ENCODE results near the gene HNRNPDL. TPM values are rescaled to one million over a fixed set of nuclear protein-coding genes. Genes with fewer than 3 reads are reported as not detected.

The HNRNPDL gene
- polyA plus RNA-seq, 4 donors: 96.6 to 335 (median 158) TPM

DNA sequence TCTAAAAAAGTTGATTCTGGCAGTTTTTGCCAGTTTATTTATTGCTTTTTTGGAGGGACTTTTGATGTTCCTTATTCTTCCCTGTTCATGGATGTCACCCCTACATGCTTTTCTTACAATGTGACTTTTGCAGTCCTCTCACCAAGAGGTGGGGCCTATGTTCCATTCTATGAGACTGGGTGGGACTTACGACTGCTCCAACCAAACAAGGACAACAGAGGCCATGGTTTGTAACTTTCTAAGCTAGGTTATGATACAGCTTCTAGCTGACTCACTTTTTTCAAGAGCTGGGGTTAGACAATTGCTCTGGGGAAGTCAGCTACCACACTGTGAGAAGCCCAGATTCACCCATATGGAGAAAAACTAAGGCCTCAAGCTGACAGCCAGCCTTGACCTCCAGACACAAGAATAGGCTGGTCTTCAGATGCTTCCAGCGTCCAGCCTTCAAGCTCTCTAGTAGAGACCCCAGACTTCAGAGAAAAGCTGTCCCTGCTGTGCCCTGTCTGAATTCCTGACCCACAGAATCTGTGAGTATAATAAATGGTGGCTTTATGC is 39.6 kb upstream of the HNRNPDL start:
- no peaks in the 10 kb centered on the region for H3K27me3 ChIP-seq (ENCODE audit: control insufficient read depth in 3 of 3, insufficient read depth in 3 of 3, low read length in 3 of 3)
- peak overlapping the region in 1 of 3 donors; percentile 72 for H3K27ac ChIP-seq (ENCODE audit: low read depth in 1 of 3, low read length in 2 of 3)
- peaks cover 0 to 9% of the 10 kb centered on the region in 2 donors for H3K9me3 ChIP-seq (ENCODE audit: control insufficient read depth in 2 of 2, insufficient read depth in 1 of 2, low read depth in 1 of 2, low read length in 1 of 2)
- H3K36me3 ChIP-seq (ENCODE audit: control insufficient read depth in 3 of 3, insufficient read depth in 2 of 3, low read depth in 1 of 3, low read length in 3 of 3): peaks cover 0 to 4% (median 0%) of the 10 kb centered on the region in 3 donors
- no peaks in the 10 kb centered on the region for H3K4me1 ChIP-seq (ENCODE audit: control insufficient read depth in 3 of 3, insufficient read depth in 2 of 3, low read depth in 1 of 3, low read length in 2 of 3)
- DNase-seq (peak; percentile 22 to 30), FAIRE-seq (no peak)
- H3K4me3 ChIP-seq (ENCODE audit: low read depth in 1 of 3, low read length in 3 of 3): no peak overlapping the region
- 57 to 68% (median 61%) methylated on average over 2 of the region's 2 CpGs for WGBS, 3 donors

DNA sequence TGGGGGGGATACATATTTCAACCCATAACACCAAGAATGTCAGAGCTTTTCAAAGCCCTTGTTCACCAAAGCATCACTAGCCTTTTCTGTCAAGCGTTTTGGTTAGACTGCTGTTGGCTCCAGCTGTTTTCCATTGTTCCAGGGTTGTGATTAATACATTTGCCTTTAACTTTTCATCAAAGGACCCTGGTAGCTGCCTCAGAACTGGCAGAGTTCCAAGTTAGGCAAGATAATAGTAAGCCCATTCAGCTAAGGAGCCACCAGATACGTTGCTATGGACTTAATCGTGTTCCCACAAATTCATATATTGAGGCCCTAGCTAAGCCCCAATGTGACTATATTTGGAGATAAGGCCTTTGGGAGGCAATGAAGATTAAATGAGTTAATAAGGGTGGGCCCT is 37.2 kb upstream of the HNRNPDL start:
- DNase-seq (peak in 1 of 2 donors; percentile 17), FAIRE-seq (no peak)
- Histone ChIP-seq H3K9me3 (ENCODE audit: control insufficient read depth in 2 of 2, insufficient read depth in 1 of 2, low read depth in 1 of 2, low read length in 1 of 2) (peaks cover 0 to 9% of the 10 kb centered on the region in 2 donors), H3K4me1 (ENCODE audit: control insufficient read depth in 3 of 3, insufficient read depth in 2 of 3, low read depth in 1 of 3, low read length in 2 of 3) (peaks cover 0 to 11% (median 0%) of the 10 kb centered on the region in 3 donors), H3K27ac (ENCODE audit: low read depth in 1 of 3, low read length in 2 of 3) (no peak overlapping the region), H3K27me3 (ENCODE audit: control insufficient read depth in 3 of 3, insufficient read depth in 3 of 3, low read length in 3 of 3) (no peaks in the 10 kb centered on the region), H3K36me3 (ENCODE audit: control insufficient read depth in 3 of 3, insufficient read depth in 2 of 3, low read depth in 1 of 3, low read length in 3 of 3) (peaks cover 0 to 7% (median 2%) of the 10 kb centered on the region in 3 donors), H3K4me3 (ENCODE audit: low read depth in 1 of 3, low read length in 3 of 3) (no peak overlapping the region)
- WGBS, 3 donors: 15 to 50% (median 40%) methylated on average over 3 of the region's 3 CpGs

DNA sequence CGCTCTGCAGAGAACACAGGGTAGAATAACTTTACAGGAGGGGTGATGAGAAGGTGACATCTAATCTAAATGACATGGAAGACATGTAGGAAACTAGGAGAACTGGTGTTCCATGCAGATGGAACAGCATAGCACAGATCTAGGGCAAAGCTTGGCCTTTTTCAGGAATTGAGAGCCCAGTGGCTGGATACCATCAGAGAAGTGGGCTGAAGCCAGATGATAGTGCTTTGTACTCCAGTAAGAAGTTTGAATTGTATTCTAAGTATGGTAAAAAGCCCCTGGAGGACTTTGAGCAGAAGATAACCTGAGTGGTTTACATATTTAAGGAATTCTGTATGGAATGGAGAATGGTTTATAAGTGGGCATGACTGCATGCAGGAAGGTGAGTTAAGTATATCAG is 33.0 kb upstream of the HNRNPDL start:
- H3K4me1 ChIP-seq (ENCODE audit: control insufficient read depth in 3 of 3, insufficient read depth in 2 of 3, low read depth in 1 of 3, low read length in 2 of 3): peaks cover 0 to 11% (median 0%) of the 10 kb centered on the region in 3 donors
- H3K27me3 ChIP-seq (ENCODE audit: control insufficient read depth in 3 of 3, insufficient read depth in 3 of 3, low read length in 3 of 3): no peaks in the 10 kb centered on the region
- 87 to 97% (median 92%) methylated on average over 1 of the region's 1 CpG for WGBS, 3 donors
- peaks cover 2 to 19% (median 2%) of the 10 kb centered on the region in 3 donors for H3K36me3 ChIP-seq (ENCODE audit: control insufficient read depth in 3 of 3, insufficient read depth in 2 of 3, low read depth in 1 of 3, low read length in 3 of 3)
- H3K27ac ChIP-seq (ENCODE audit: low read depth in 1 of 3, low read length in 2 of 3): no peak overlapping the region
- no peak for FAIRE-seq
- H3K4me3 ChIP-seq (ENCODE audit: low read depth in 1 of 3, low read length in 3 of 3): no peak overlapping the region
- peaks cover 0 to 5% of the 10 kb centered on the region in 2 donors for H3K9me3 ChIP-seq (ENCODE audit: control insufficient read depth in 2 of 2, insufficient read depth in 1 of 2, low read depth in 1 of 2, low read length in 1 of 2)
- DNase-seq: no peak

DNA sequence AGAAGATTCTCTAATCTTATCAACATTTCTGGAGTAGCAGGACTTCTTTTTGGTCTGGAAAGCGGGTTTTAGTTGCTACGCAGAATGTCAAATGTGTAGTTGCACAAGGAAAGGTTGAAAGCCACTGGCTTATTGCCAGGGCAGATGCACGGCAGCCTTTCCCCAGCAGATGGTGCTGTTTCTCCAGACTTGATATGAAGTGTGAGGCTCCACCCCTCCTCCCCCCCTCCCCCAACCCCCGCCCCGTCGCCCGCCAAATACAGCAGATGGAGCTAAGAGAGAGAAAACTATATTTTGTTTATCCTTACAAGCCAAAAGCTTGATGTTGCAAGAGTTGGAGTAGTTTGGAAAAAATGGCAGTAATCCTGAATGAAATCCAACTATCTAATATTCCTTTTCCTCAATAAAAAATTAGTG is 32.2 kb upstream of the HNRNPDL start:
- Histone ChIP-seq H3K27me3 (ENCODE audit: control insufficient read depth in 3 of 3, insufficient read depth in 3 of 3, low read length in 3 of 3) (no peaks in the 10 kb centered on the region), H3K4me1 (ENCODE audit: control insufficient read depth in 3 of 3, insufficient read depth in 2 of 3, low read depth in 1 of 3, low read length in 2 of 3) (peaks cover 0 to 11% (median 0%) of the 10 kb centered on the region in 3 donors), H3K36me3 (ENCODE audit: control insufficient read depth in 3 of 3, insufficient read depth in 2 of 3, low read depth in 1 of 3, low read length in 3 of 3) (peaks cover 2 to 25% (median 3%) of the 10 kb centered on the region in 3 donors), H3K4me3 (ENCODE audit: low read depth in 1 of 3, low read length in 3 of 3) (no peak overlapping the region), H3K9me3 (ENCODE audit: control insufficient read depth in 2 of 2, insufficient read depth in 1 of 2, low read depth in 1 of 2, low read length in 1 of 2) (no peaks in the 10 kb centered on the region), H3K27ac (ENCODE audit: low read depth in 1 of 3, low read length in 2 of 3) (no peak overlapping the region)
- WGBS, 3 donors: 8 to 12% (median 8%) methylated on average over 5 to 7 of the region's 7 CpGs
- DNase-seq: peak; percentile 82 to 86
- no peak for FAIRE-seq

DNA sequence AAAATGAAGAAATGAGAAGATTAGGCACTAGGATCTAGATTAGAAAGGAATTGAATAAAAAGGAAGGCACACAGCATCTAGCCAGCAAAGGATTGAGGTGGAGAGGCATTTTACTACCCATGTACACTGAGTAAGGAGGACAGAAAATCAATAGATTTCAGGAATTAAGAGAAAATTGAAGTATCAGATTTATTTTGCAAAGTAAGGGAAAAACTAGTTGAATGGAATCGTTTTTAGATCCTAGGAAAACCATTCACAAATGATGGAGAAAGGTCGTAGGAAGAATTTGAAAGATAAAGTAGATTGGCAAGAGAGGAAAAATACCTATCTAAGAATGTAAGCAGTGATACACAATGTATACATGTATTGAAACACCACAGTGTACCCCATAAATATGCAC is 31.4 kb upstream of the HNRNPDL start:
- DNase-seq (no peak), FAIRE-seq (no peak)
- H3K4me1 ChIP-seq (ENCODE audit: control insufficient read depth in 3 of 3, insufficient read depth in 2 of 3, low read depth in 1 of 3, low read length in 2 of 3): peaks cover 0 to 11% (median 0%) of the 10 kb centered on the region in 3 donors
- no peak overlapping the region for H3K4me3 ChIP-seq (ENCODE audit: low read depth in 1 of 3, low read length in 3 of 3)
- no peak overlapping the region for H3K27ac ChIP-seq (ENCODE audit: low read depth in 1 of 3, low read length in 2 of 3)
- H3K27me3 ChIP-seq (ENCODE audit: control insufficient read depth in 3 of 3, insufficient read depth in 3 of 3, low read length in 3 of 3): no peaks in the 10 kb centered on the region
- WGBS, 3 donors: 69 to 82% (median 79%) methylated on average over 2 of the region's 2 CpGs
- H3K9me3 ChIP-seq (ENCODE audit: control insufficient read depth in 2 of 2, insufficient read depth in 1 of 2, low read depth in 1 of 2, low read length in 1 of 2): no peaks in the 10 kb centered on the region
- H3K36me3 ChIP-seq (ENCODE audit: control insufficient read depth in 3 of 3, insufficient read depth in 2 of 3, low read depth in 1 of 3, low read length in 3 of 3): peaks cover 6 to 30% (median 8%) of the 10 kb centered on the region in 3 donors

DNA sequence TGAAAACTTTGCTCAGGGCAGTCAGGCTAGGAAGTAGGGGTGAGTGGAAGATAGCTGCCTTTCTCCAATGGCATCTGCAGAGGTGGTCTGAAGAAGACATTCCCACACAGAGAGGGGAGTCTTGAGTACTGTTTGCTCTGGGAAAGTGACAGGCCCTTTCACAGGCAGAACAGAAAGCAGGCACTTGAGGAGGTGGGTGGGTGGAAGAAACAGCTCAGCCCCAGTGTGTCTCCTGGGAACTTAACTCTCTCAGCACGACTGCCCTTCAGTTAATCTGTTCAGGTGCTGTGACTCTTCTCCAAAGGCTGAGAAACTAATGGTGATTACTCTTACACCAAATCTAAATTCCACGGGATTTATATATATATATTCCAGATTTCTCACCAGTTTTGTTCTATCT is 28.5 kb upstream of the HNRNPDL start:
- WGBS, 3 donors: 72 to 87% (median 81%) methylated on average over 2 of the region's 2 CpGs
- H3K36me3 ChIP-seq (ENCODE audit: control insufficient read depth in 3 of 3, insufficient read depth in 2 of 3, low read depth in 1 of 3, low read length in 3 of 3): peaks cover 6 to 34% (median 8%) of the 10 kb centered on the region in 3 donors
- no peak overlapping the region for H3K27ac ChIP-seq (ENCODE audit: low read depth in 1 of 3, low read length in 2 of 3)
- FAIRE-seq (no peak), DNase-seq (no peak)
- H3K4me1 ChIP-seq (ENCODE audit: control insufficient read depth in 3 of 3, insufficient read depth in 2 of 3, low read depth in 1 of 3, low read length in 2 of 3): peaks cover 0 to 11% (median 0%) of the 10 kb centered on the region in 3 donors
- no peak overlapping the region for H3K4me3 ChIP-seq (ENCODE audit: low read depth in 1 of 3, low read length in 3 of 3)
- H3K27me3 ChIP-seq (ENCODE audit: control insufficient read depth in 3 of 3, insufficient read depth in 3 of 3, low read length in 3 of 3): no peaks in the 10 kb centered on the region
- no peaks in the 10 kb centered on the region for H3K9me3 ChIP-seq (ENCODE audit: control insufficient read depth in 2 of 2, insufficient read depth in 1 of 2, low read depth in 1 of 2, low read length in 1 of 2)

DNA sequence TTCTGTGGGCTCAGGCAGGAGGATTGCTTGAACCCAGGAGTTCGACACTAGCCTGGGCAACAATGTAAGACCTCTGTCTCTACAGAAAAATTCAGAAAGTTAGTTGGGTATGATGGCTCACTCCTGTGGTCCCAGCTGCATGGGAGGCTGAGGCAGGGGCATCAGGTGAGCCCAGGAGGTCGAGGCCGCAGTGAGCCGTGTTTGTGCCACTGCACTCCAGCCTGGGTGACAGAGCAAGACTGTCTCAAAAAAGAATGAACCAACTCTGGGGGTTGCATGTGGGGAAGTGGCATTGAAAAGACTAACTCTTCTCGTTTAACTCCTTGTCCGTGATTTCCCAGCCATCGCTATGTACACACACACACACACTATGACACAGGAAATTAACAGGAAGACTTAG is 27.0 kb upstream of the HNRNPDL start:
- H3K4me3 ChIP-seq (ENCODE audit: low read depth in 1 of 3, low read length in 3 of 3): no peak overlapping the region
- no peak for FAIRE-seq
- 92 to 97% (median 93%) methylated on average over 7 of the region's 7 CpGs for WGBS, 3 donors

DNA sequence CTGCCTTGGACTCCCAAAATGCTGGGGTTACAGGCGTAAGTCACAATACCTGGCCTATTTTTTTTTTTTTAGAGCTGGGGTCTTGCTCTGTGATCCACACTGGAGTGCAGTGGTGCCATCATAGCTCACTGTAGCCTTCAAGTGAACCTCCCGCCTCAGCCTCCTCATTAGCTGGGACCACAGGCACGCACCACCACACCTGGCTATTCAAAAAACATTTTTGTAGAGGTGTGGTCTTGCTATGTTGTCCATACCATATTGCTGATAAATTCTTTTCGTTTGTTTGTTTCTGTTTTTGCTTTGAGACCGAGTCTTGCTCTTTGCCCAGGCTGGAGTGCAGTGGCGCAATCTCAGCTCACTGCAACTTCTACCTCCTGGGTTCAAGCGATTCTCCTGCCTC is 21.8 kb upstream of the HNRNPDL start:
- no peak for DNase-seq
- Histone ChIP-seq H3K27ac (ENCODE audit: low read depth in 1 of 3, low read length in 2 of 3) (no peak overlapping the region), H3K36me3 (ENCODE audit: control insufficient read depth in 3 of 3, insufficient read depth in 2 of 3, low read depth in 1 of 3, low read length in 3 of 3) (peaks cover 4 to 44% (median 11%) of the 10 kb centered on the region in 3 donors), H3K9me3 (ENCODE audit: control insufficient read depth in 2 of 2, insufficient read depth in 1 of 2, low read depth in 1 of 2, low read length in 1 of 2) (no peaks in the 10 kb centered on the region), H3K27me3 (ENCODE audit: control insufficient read depth in 3 of 3, insufficient read depth in 3 of 3, low read length in 3 of 3) (no peaks in the 10 kb centered on the region), H3K4me3 (ENCODE audit: low read depth in 1 of 3, low read length in 3 of 3) (no peak overlapping the region), H3K4me1 (ENCODE audit: control insufficient read depth in 3 of 3, insufficient read depth in 2 of 3, low read depth in 1 of 3, low read length in 2 of 3) (no peaks in the 10 kb centered on the region)
- no peak for FAIRE-seq
- WGBS, 3 donors: 94 to 98% (median 95%) methylated on average over 7 of the region's 7 CpGs

More for the DNA sequence above, 27.0 kb upstream of the HNRNPDL start:
- no peaks in the 10 kb centered on the region for H3K27me3 ChIP-seq (ENCODE audit: control insufficient read depth in 3 of 3, insufficient read depth in 3 of 3, low read length in 3 of 3)
- no peak for DNase-seq
- no peaks in the 10 kb centered on the region for H3K9me3 ChIP-seq (ENCODE audit: control insufficient read depth in 2 of 2, insufficient read depth in 1 of 2, low read depth in 1 of 2, low read length in 1 of 2)
- H3K27ac ChIP-seq (ENCODE audit: low read depth in 1 of 3, low read length in 2 of 3): no peak overlapping the region
- no peaks in the 10 kb centered on the region for H3K4me1 ChIP-seq (ENCODE audit: control insufficient read depth in 3 of 3, insufficient read depth in 2 of 3, low read depth in 1 of 3, low read length in 2 of 3)
- H3K36me3 ChIP-seq (ENCODE audit: control insufficient read depth in 3 of 3, insufficient read depth in 2 of 3, low read depth in 1 of 3, low read length in 3 of 3): peaks cover 4 to 38% (median 11%) of the 10 kb centered on the region in 3 donors
